ENCODE measurements around the gene KIF1A. TPM values are rescaled to one million over a fixed set of nuclear protein-coding genes. Genes with fewer than 3 reads are reported as not detected.

The KIF1A gene
- total and polyA plus RNA-seq, 10 of the 15 experiments (the other 5 are each of a cell fraction or from before 2014, with no cell fraction given) = 0.04 to 0.95 (median 0.06) TPM; not detected in 5

DNA sequence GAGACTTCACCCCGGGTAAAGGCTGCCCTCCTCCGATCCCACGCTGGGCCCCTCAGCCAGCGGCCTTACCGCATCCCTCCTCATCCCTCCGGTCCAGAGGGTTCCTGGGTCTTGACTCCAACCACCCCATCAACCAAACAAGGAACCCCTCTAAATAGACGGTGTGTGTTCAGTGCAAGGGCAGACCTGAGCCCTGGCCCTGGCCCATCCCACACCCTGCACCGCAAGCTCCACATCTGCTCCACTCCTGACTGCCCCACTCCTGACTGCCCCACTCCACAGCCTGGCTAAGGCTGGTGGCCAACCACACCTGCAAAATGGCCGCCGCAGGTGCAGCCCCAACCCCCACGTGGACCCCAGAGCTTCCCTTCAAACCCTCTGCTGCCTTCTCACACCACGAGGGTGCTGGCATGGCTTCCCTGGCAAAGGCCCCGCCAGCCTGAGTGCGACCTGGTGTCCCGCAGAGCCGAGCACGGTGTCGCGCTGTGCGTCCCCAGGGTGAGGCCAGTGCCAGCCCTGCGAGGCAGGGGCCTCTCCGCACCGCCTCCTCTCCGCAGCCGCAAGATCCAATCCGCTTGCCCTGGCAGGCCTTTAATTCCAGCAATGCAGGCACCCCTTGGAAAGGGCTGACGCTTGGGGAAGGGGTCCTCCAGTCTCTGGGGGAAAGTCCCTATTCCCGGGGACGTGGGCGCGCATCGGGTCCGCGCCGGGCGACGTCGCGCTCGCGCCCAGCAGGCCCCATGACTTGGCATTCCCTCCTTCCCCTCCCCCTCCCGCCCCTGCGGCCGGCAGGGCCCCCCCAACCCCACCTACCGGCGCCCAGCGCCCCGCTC lies 1.5 kb downstream of the KIF1A start:
- no peak overlapping the region for H2AFZ ChIP-seq (ENCODE audit: control insufficient read depth, low read depth, low read length)
- no peak for TF ChIP-seq ZSCAN29 (IDR thresholded peaks at IDR 0.05)
- no peak for TF ChIP-seq POLR2A (IDR thresholded peaks at IDR 0.05; ENCODE audit: low read depth, low read length)
- no peak for TF ChIP-seq ZBTB4 (CRISPR knock-in tag; IDR thresholded peaks at IDR 0.05)
- no peak overlapping the region for H3K4me3 ChIP-seq
- no TSS peak for BruUV-seq (replicated peaks)
- peaks cover 8 to 13% of the 10 kb centered on the region in 2 experiments for H3K27me3 ChIP-seq (replicated peaks in 1 of 2; ENCODE audit: control insufficient read depth in 2 of 2, insufficient read depth in 2 of 2, low read length in 1 of 2)
- H3K4me1 ChIP-seq (ENCODE audit: control insufficient read depth, insufficient read depth, low read length) = no peaks in the 10 kb centered on the region
- H3K36me3 ChIP-seq (ENCODE audit: control insufficient read depth in 2 of 2, insufficient read depth in 2 of 2, low read length in 1 of 2) = no peaks in the 10 kb centered on the region
- H3K27ac ChIP-seq (ENCODE audit: control insufficient read depth, insufficient read depth) = no peak overlapping the region
- H3K9ac ChIP-seq (ENCODE audit: control insufficient read depth, insufficient read depth, low read length) = no peak overlapping the region
- FAIRE-seq (no peak), DNase-seq (ENCODE audit: low read depth, low spot score) (no peak), ATAC-seq (no peak)
- ChIA-PET RAD21 (ENCODE audit: unreplicated experiment) (no interaction called here), SMC1A (ENCODE audit: uncharacterized antibody, unreplicated experiment) (no interaction called here), POLR2A (no interaction called here), CTCF (no interaction called here)
- in situ Hi-C loops (cut with MboI) (no loop called here), intact Hi-C loops (cut with micrococcal nuclease; ENCODE audit: unreplicated experiment) (no loop called here)
- WGBS (ENCODE audit: insufficient coverage, insufficient replicate concordance, low lambda C conversion rate, missing lambda C conversion rate) = 69% methylated on average over 31 of the region's 48 CpGs
- no peak overlapping the region for H3K4me2 ChIP-seq (ENCODE audit: control insufficient read depth, insufficient read depth)
- no peaks in the 10 kb centered on the region; the same call in 2 of the 3 replicates for H3K9me3 ChIP-seq (replicated peaks; ENCODE audit: control insufficient read depth, insufficient read depth, low read length)
- H4K20me1 ChIP-seq (ENCODE audit: control insufficient read depth, insufficient read depth) = no peaks in the 10 kb centered on the region
- no peaks in the 10 kb centered on the region for H3K79me2 ChIP-seq (ENCODE audit: control insufficient read depth, insufficient read depth, low read length)
